SK-N-MC (cell line): ENCODE data around the gene LRMDA.
"Not testable (repeated sequence)": the region's sequence is repeated elsewhere in the genome, so short reads cannot be mapped to it uniquely, and the experiment has no call there.

Source experiments
- EZH2 ChIP-seq: fragments of 200-600 bp; sonication (generic); IDR thresholded peaks from one replicate; pipeline ENCODE4 v1.6.1; 2017; ENCODE audit warnings: antibody characterized with exemption
- FOXP2 ChIP-seq: optimal IDR thresholded peaks from 2 replicates; pipeline ENCODE3; 2011; ENCODE audit warnings: mild to moderate bottlenecking, moderate library complexity; ENCODE audit not compliant: insufficient read depth; ENCODE audit errors: extremely low read length, control extremely low read depth
- POLR2AphosphoS5 ChIP-seq: IDR thresholded peaks from 2 replicates; pipeline ENCODE4 v1.6.1; 2012; ENCODE audit warnings: mild to moderate bottlenecking, low read depth, low read length, borderline replicate concordance

DNA sequence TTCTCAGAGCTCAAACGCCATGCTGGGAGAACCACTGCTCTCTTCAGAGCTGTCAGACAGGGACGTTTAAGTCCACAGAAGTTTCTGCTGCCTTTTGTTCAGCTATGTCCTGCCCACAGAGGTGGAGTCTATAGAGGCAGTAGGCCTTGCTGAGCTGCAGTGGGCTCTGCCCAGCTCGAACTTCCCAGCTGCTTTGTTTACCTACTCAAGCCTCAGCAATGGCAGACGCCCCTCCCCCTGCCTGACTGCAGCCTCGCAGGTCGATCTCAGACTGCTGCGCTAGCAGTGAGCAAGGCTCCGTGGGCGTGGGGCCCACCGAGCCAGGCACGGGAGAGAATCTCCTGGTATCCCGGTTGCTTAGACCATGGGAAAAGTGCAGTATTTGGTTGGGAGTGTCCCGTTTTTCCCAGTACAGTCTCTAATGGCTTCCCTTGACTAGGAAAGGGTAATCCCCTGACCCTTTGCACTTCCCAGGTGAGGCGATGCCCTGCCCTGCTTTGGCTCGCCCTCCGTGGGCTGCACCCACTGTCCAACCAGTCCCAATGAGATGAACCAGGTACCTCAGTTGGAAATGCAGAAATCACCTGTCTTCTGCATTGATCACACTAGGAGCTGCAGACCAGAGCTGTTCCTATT, 89.9 kb downstream of the LRMDA start:
- not testable (repeated sequence) for TF ChIP-seq EZH2, POLR2AphosphoS5, FOXP2
